CD4-positive, CD25-positive, alpha-beta regulatory T cell (primary cell): Measurements from ENCODE around the gene KCND1. TPM values are rescaled to one million over a fixed set of nuclear protein-coding genes. Genes with fewer than 3 reads are reported as not detected.
A peak's percentile ranks its signal among the peaks of the same experiment; 100 is the strongest.

Experiments used
- ATAC-seq, 2 donors: fragments of 150-1000 bp; cut with Tn5 transposase; one replicate each; pipeline ENCODE4 v1.10.0; 2021; ENCODE audit warnings: low read depth in 2 of 2, moderate number of reproducible peaks in 2 of 2, moderate library complexity in 1 of 2
- DNase-seq, 3 donors: peaks; one replicate each; pipeline versions ENCODE4 v3.0.0 to v3.0.0-alpha.2; 2012 to 2022; ENCODE audit warnings: mixed read lengths in 1 of 3
- H3K27ac ChIP-seq: one replicate; pipeline ENCODE4 v1.7.0; 2013; ENCODE audit warnings: mild to moderate bottlenecking, low read length; ENCODE audit not compliant: insufficient read depth, poor library complexity, severe bottlenecking
- H3K27me3 ChIP-seq: one replicate; pipeline ENCODE4 v1.7.0; 2013; ENCODE audit warnings: low read length; ENCODE audit not compliant: control insufficient read depth, insufficient read depth
- H3K36me3 ChIP-seq: one replicate; pipeline ENCODE4 v1.7.0; 2013; ENCODE audit warnings: mild to moderate bottlenecking, low read length, moderate library complexity; ENCODE audit not compliant: control insufficient read depth, insufficient read depth
- H3K4me1 ChIP-seq: 2 replicates; pipeline ENCODE4 v1.7.0; 2013; ENCODE audit warnings: mild to moderate bottlenecking, low read length; ENCODE audit not compliant: insufficient read depth, control insufficient read depth, poor library complexity, severe bottlenecking
- H3K4me3 ChIP-seq: one replicate; pipeline ENCODE4 v1.7.0; 2013; ENCODE audit warnings: low read depth, mild to moderate bottlenecking, low read length, moderate library complexity
- H3K9me3 ChIP-seq, 2 experiments: 1 replicate in 1 of 2; 2 replicates in 1 of 2; pipeline ENCODE4 v1.7.0; 2013; ENCODE audit warnings: low read length in 2 of 2, mild to moderate bottlenecking in 1 of 2, moderate library complexity in 1 of 2; ENCODE audit not compliant: control insufficient read depth in 2 of 2
- H3K27ac Mint-ChIP-seq, 3 donors: one replicate each; pipeline ENCODE4 v1.8.0; 2020 to 2022; ENCODE audit warnings: mild to moderate bottlenecking in 3 of 3, mixed read lengths in 3 of 3, moderate library complexity in 2 of 3
- H3K27me3 Mint-ChIP-seq: one replicate; pipeline ENCODE4 v1.8.0; 2022; ENCODE audit warnings: mild to moderate bottlenecking, mixed read lengths
- H3K36me3 Mint-ChIP-seq: one replicate; pipeline ENCODE4 v1.8.0; 2020; ENCODE audit warnings: mixed read lengths
- H3K4me1 Mint-ChIP-seq, 4 donors: one replicate each; pipeline ENCODE4 v1.8.0; 2020 to 2022; ENCODE audit warnings: mixed read lengths in 4 of 4, mild to moderate bottlenecking in 1 of 4
- H3K4me3 Mint-ChIP-seq, 4 donors: one replicate each; pipeline ENCODE4 v1.8.0; 2020 to 2022; ENCODE audit warnings: mild to moderate bottlenecking in 4 of 4, mixed read lengths in 4 of 4, moderate library complexity in 3 of 4
- H3K9me3 Mint-ChIP-seq, 7 donors: one replicate each; pipeline ENCODE4 v1.8.0; 2020 to 2022; ENCODE audit warnings: mixed read lengths in 7 of 7, mild to moderate bottlenecking in 3 of 7, moderate library complexity in 2 of 7
- polyA plus RNA-seq, 4 donors: library from polyadenylated mRNA; unstranded; fragments of 300-500 nt; fragmentation: Illumina TruSeq; gene quantifications; one replicate each; pipeline ENCODE4 v1.2.3, GENCODE V29; 2021
- total RNA-seq: library from RNA; stranded (reverse); gene quantifications from one replicate; pipeline ENCODE4 v1.2.3, GENCODE V29; 2022

KCND1 gene
- total and polyA plus RNA-seq, 5 donors from 2014 or later = 0.05 to 2.3 (median 0.09) TPM

DNA sequence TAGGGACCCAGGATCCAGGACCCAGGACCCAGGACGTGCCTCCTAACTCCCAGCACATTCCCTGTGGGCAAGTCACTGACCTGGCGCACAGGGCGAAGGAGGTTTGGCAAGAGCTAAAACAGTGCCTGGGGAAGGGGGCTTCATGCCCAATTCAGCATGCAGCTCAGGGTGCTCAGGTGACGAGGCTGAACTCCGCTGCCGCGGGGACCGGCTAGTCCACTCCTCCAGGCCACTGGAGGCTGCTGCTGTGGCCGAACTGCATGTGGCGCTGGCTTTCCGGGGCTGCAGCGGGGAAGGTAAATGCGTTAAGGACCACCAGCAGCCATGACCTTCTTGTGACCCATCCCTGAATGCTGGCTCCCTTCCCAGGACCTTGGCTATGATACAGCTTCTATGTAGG, 47.9 kb downstream of the KCND1 start:
- Mint-ChIP-seq H3K36me3 (peaks cover 26% of the 10 kb centered on the region), H3K4me3 (peak overlapping the region in 1 of 4 donors; percentile 78), H3K4me1 (peaks cover 10 to 78% (median 19%) of the 10 kb centered on the region in 4 donors), H3K27me3 (no peaks in the 10 kb centered on the region), H3K27ac (peak overlapping the region; percentile 84 to 99 (median 87)), H3K9me3 (no peaks in the 10 kb centered on the region)
- H3K27ac ChIP-seq = no peak overlapping the region
- peaks cover 18% of the 10 kb centered on the region for H3K36me3 ChIP-seq
- H3K27me3 ChIP-seq = no peaks in the 10 kb centered on the region
- H3K4me1 ChIP-seq = peaks cover 59% of the 10 kb centered on the region
- DNase-seq (no peak), ATAC-seq (no peak)
- no peaks in the 10 kb centered on the region for H3K9me3 ChIP-seq
- H3K4me3 ChIP-seq = no peak overlapping the region

DNA sequence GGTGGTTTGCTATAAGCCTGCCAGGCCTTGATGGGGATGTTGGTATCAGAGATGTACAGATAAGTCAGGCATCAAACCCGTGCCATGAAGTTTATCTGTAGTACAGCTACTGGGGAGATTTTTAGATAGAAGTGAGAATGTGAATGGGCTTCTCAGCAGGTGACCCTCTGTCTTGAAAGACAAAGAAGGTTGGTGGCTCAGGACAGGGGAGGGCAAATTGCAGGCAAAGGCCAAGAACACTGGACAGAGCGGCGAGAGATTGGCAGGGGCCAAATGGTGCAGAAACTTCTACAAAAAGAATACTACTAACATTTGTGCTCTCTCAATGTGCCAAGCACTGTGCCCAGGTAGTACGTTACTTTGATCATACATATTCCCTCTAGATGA, 50.9 kb downstream of the KCND1 start:
- peaks cover 31% of the 10 kb centered on the region for H3K36me3 ChIP-seq
- no peaks in the 10 kb centered on the region for H3K27me3 ChIP-seq
- peaks cover 60% of the 10 kb centered on the region for H3K4me1 ChIP-seq
- peaks cover 27% of the 10 kb centered on the region for H3K36me3 Mint-ChIP-seq
- ATAC-seq = no peak
- peak overlapping the region; percentile 94 to 99 (median 96) for H3K27ac Mint-ChIP-seq
- H3K9me3 ChIP-seq = no peaks in the 10 kb centered on the region
- no peak for DNase-seq
- peak overlapping the region; percentile 96 for H3K27ac ChIP-seq
- peaks cover 4% of the 10 kb centered on the region for H3K27me3 Mint-ChIP-seq
- H3K9me3 Mint-ChIP-seq = no peaks in the 10 kb centered on the region
- peak overlapping the region; percentile 92 for H3K4me3 ChIP-seq
- H3K4me3 Mint-ChIP-seq = peak overlapping the region; percentile 94 to 97 (median 96)
- H3K4me1 Mint-ChIP-seq = peaks cover 10 to 77% (median 19%) of the 10 kb centered on the region in 4 donors

DNA sequence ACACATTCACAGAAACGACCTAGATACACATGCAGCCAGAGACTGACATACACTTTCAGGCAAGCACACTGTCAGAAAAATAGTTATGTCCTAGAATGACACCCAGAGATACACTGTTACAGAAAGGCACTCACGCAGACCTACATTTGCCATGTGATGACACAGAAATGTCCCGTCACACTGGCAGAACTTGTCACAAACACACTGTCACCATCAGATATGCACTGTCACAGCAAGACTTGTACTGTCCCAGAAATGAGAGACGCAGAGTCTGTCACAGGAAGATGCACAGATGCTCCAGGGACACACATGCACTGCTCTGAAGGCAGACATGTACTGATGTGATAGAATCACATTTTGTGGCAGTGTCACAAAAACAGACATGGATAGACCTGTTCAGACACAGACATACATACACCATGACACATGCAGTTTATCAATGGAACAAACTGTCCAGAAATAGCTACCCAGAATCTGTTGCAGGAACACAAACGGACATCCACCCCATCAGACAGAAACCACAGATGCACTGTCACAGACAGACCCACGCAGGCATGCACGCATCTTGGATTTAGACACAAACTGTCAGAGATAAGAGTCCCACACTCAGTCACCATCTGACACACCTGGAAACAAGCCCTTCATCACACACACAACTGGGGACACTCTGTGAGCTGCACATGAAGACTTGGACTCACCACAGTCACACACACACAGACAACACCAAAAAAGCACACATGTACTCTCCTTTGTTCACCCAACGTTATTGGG, 51.5 kb downstream of the KCND1 start:
- Mint-ChIP-seq H3K4me1 (peaks cover 10 to 78% (median 18%) of the 10 kb centered on the region in 4 donors), H3K36me3 (peaks cover 26% of the 10 kb centered on the region), H3K27ac (peak overlapping the region; percentile 94 to 99 (median 96)), H3K9me3 (no peaks in the 10 kb centered on the region), H3K4me3 (peak overlapping the region; percentile 94 to 97 (median 96)), H3K27me3 (peaks cover 4% of the 10 kb centered on the region)
- ATAC-seq (peak; percentile 30 to 35), DNase-seq (peak; percentile 22 to 77 (median 65))
- H3K4me1 ChIP-seq = peaks cover 66% of the 10 kb centered on the region
- peak overlapping the region; percentile 96 for H3K27ac ChIP-seq
- peak overlapping the region; percentile 92 for H3K4me3 ChIP-seq
- H3K9me3 ChIP-seq = no peaks in the 10 kb centered on the region
- no peaks in the 10 kb centered on the region for H3K27me3 ChIP-seq
- H3K36me3 ChIP-seq = peaks cover 32% of the 10 kb centered on the region

DNA sequence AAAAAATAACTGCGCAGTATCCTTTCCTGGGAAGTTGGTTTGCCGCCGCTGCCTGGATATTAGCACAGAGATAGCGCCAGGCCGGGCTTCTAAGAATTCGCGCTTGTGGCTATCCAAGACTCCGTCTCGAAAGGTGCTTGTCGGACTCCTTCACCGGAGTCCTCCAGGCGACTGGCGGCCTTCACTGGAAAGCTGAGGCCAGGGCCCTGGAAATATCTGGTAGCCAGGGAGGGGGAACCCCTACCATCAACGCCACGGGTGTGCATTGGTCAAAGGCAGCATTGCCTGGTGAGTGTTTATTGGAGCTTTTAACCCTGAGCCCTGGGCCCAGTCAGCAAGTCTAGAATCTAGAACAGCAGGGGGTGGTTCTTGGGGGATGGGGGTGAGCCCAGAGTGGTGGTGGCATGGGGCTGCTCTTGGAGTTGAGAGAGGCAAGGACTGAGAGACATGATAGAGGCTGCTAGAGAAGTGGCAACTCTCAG, 52.2 kb downstream of the KCND1 start:
- Histone ChIP-seq H3K4me1 (peaks cover 67% of the 10 kb centered on the region), H3K27ac (peak overlapping the region; percentile 96), H3K9me3 (no peaks in the 10 kb centered on the region), H3K36me3 (peaks cover 34% of the 10 kb centered on the region), H3K27me3 (no peaks in the 10 kb centered on the region), H3K4me3 (peak overlapping the region; percentile 92)
- H3K9me3 Mint-ChIP-seq = no peaks in the 10 kb centered on the region
- peak in 1 of 3 donors; percentile 68 for DNase-seq
- H3K4me1 Mint-ChIP-seq = peaks cover 10 to 82% (median 16%) of the 10 kb centered on the region in 4 donors
- peaks cover 4% of the 10 kb centered on the region for H3K27me3 Mint-ChIP-seq
- peak overlapping the region; percentile 94 to 99 (median 96) for H3K27ac Mint-ChIP-seq
- peaks cover 30% of the 10 kb centered on the region for H3K36me3 Mint-ChIP-seq
- H3K4me3 Mint-ChIP-seq = peak overlapping the region; percentile 94 to 97 (median 96)
- peak; percentile 25 to 32 for ATAC-seq

DNA sequence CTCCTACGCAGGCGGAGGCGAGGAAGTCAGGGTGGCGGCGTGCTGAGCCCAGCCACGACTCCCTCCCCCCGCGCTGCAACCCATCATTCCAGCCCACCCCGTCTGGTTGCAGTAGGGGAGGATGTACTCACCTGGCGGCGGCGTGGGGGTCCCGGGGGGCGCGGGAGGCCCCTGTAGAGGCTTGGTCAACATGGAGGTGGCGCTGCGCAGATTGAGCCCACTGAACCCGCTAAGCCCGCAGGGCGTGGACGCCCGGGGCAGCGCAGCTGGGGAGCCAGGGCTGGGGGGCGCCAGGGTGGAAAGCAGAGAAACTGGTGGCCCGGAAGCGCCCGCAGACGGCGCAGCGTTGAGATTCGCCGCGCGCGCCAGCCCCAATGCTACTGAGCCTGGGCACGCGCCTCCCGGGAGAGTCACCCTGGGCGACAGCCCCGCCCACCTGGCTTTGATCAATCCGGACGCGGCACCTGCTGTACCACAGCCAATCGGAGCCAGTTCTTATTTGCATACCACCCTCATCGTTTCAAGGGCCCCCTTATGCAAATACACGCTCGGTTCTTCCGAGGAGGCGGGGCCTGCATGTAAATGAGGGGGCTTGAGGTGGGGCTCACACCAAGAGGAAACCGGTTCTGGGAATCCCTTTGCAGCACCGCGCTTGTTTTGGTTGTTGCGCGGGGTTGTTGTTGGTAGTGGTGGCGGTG, 52.9 kb downstream of the KCND1 start, which contains the start of gene PIM2:
Gene PIM2, minus strand, starts transcription at position 382 of the 698 bp plus-strand sequence. Its CDS starts 190 bp downstream, at position 192.
- H3K27ac ChIP-seq = peak within 1 kb of the TSS; percentile 96
- peaks cover 4% of the 10 kb centered on the region for H3K27me3 Mint-ChIP-seq
- H3K4me1 ChIP-seq = peaks cover 67% of the 10 kb centered on the region
- H3K9me3 Mint-ChIP-seq = no peaks in the 10 kb centered on the region
- H3K27me3 ChIP-seq = no peaks in the 10 kb centered on the region
- ATAC-seq = peak; percentile 69 to 71
- H3K4me3 Mint-ChIP-seq = peak within 1 kb of the TSS; percentile 94 to 97 (median 96)
- DNase-seq = peak; percentile 87 to 97 (median 94)
- H3K36me3 ChIP-seq = peaks cover 37% of the 10 kb centered on the region
- peaks cover 31% of the 10 kb centered on the region for H3K36me3 Mint-ChIP-seq
- peak within 1 kb of the TSS; percentile 94 to 99 (median 96) for H3K27ac Mint-ChIP-seq
- peak within 1 kb of the TSS; percentile 96 for H3K4me3 ChIP-seq
- no peaks in the 10 kb centered on the region for H3K9me3 ChIP-seq
- H3K4me1 Mint-ChIP-seq = peaks cover 10 to 82% (median 12%) of the 10 kb centered on the region in 4 donors

DNA sequence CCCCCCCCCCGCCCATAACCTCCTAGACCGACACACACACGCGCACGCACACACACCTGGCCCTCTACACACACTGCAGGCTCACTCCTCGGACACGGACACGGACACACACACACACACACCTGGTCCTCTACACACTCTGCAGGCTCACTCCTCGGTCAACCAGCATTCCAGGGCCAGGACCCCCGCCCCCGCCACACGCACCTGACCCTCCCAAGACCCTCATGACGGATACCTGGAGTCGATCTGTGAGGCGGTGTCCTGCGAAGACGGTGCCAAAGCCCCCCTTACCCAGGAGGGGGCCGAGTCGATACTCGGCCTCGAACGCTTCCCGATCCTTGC, 53.4 kb downstream of the KCND1 start:
- H3K4me1 ChIP-seq = peaks cover 65% of the 10 kb centered on the region

DNA sequence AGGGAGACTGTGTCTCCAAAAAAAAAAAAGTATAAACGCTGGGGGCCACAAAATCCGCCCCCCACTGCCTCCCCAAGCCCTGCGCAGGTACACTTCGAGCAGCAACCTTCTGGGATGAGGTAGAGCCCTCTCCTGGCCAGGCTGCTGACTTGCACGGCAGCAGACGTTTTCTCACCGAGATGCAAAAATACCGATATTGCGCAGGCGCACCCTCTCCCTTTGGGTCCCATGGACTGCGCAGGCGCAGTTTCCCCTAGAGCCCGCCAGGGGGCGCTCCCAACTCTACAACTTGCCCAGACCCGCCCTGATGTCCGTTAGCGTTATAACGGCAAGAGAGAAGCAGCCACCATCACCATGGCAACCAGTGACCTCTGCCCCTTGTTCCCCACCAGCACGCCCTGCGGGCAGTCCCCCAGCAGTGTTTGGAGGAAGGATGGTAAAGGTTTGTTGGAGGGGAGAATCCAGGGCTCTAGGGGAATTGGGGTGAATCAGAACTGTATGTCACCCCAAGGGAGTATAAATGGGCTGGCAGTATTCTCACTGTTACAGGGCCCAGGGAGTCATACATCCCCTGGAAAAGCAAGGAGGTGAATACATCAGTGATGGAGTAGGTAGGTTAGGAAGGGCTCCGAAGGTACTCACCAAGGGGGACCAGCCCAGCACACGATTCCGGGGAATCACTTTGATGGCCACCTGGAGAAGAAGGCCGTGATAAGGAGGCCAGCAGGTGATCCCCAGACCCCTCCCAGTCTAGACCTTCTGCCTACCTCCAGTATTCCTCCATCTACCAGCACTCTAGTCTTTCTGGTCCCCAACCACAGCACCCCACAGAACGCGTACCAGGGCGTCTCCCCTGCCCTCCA, 54.3 kb downstream of the KCND1 start:
- Histone ChIP-seq H3K9me3 (no peaks in the 10 kb centered on the region), H3K4me1 (peaks cover 64% of the 10 kb centered on the region), H3K4me3 (peak overlapping the region; percentile 96), H3K36me3 (peaks cover 49% of the 10 kb centered on the region), H3K27ac (peak overlapping the region; percentile 89), H3K27me3 (no peaks in the 10 kb centered on the region)
- Mint-ChIP-seq H3K9me3 (no peaks in the 10 kb centered on the region), H3K36me3 (peaks cover 39% of the 10 kb centered on the region), H3K27me3 (peaks cover 4% of the 10 kb centered on the region), H3K4me3 (peak overlapping the region; percentile 94 to 97 (median 96)), H3K4me1 (peaks cover 10 to 83% (median 13%) of the 10 kb centered on the region in 4 donors), H3K27ac (peak overlapping the region; percentile 91 to 95 (median 94))
- DNase-seq = peak; percentile 80 to 92 (median 92)
- ATAC-seq = peak; percentile 24 to 36

More for the DNA sequence above, 53.4 kb downstream of the KCND1 start:
- peak in 1 of 3 donors; percentile 21 for DNase-seq
- Mint-ChIP-seq H3K27ac (peak overlapping the region; percentile 94 to 99 (median 95)), H3K4me1 (peaks cover 10 to 82% (median 12%) of the 10 kb centered on the region in 4 donors), H3K36me3 (peaks cover 34% of the 10 kb centered on the region), H3K4me3 (peak overlapping the region; percentile 94 to 97 (median 96)), H3K27me3 (peaks cover 4% of the 10 kb centered on the region), H3K9me3 (no peaks in the 10 kb centered on the region)
- no peaks in the 10 kb centered on the region for H3K27me3 ChIP-seq
- H3K27ac ChIP-seq = peak overlapping the region; percentile 80
- H3K36me3 ChIP-seq = peaks cover 42% of the 10 kb centered on the region
- H3K4me3 ChIP-seq = peak overlapping the region; percentile 96
- no peak for ATAC-seq
- no peaks in the 10 kb centered on the region for H3K9me3 ChIP-seq
